Uterine smooth muscle cell (primary cell): ENCODE measurements around the gene COA3. TPM values are rescaled to one million over a fixed set of nuclear protein-coding genes. Genes with fewer than 3 reads are reported as not detected.

Source experiments
- total RNA-seq: library from RNA; depleted of rRNA; stranded (reverse); fragments of >200 nt; gene quantifications from 2 replicates; pipeline ENCODE4 v1.2.3, GENCODE V29; 2014

Gene COA3
- total RNA-seq, result 58.2 and 72.0 TPM in 2 replicates

GRCh38 chr17:42798383-42799380 is at the start of gene COA3, which contains the start of gene CNTD1:
Gene COA3 (minus strand): TSS chr17:42798704. CDS start chr17:42798681, 23 bp downstream.
Gene CNTD1 (plus strand): TSS chr17:42798861. CDS start chr17:42799068, 207 bp downstream.

GRCh38 chr17:42844271-42844670 is 45.8 kb upstream of the COA3 start, which contains the start of gene AOC2:
Gene AOC2 (plus strand): TSS chr17:42844580. CDS start chr17:42844627, 47 bp downstream.

GRCh38 chr17:42832934-42833766 is 34.6 kb upstream of the COA3 start, which contains the start of gene PSME3:
Gene PSME3 (plus strand): TSS chr17:42833397. CDS start chr17:42833632, 235 bp downstream.

GRCh38 chr17:42779936-42780850 is 18.3 kb downstream of the COA3 start, which contains the start of gene WNK4:
Gene WNK4 (plus strand): TSS chr17:42780610. CDS start chr17:42780699, 89 bp downstream.

GRCh38 chr17:42773290-42774035 is 25.0 kb downstream of the COA3 start, which contains the start of gene VPS25:
Gene VPS25 (plus strand): TSS chr17:42773449. CDS start chr17:42773476, 27 bp downstream.

GRCh38 chr17:42760652-42761581 is 37.6 kb downstream of the COA3 start, which contains the start of gene RAMP2:
Gene RAMP2 (plus strand): TSS chr17:42761227. CDS start chr17:42761262, 35 bp downstream.

Other genes with a start within 250 kb of the COA3 start
- gene HSD17B1, start 245.8 kb downstream of the COA3 start, total RNA-seq, result 2.3 and 3.7 TPM in 2 replicates
- 15.1 and 16.3 TPM in 2 replicates for gene COASY, start 236.6 kb downstream of the COA3 start, total RNA-seq
- gene MLX, start 231.6 kb downstream of the COA3 start, total RNA-seq, result 39.9 and 45.2 TPM in 2 replicates
- 6.7 and 20.6 TPM in 2 replicates for gene PSMC3IP, start 221.0 kb downstream of the COA3 start, total RNA-seq
- 44.9 and 55.6 TPM in 2 replicates for gene RETREG3, start 189.3 kb downstream of the COA3 start, total RNA-seq
- gene TUBG1, start 189.0 kb downstream of the COA3 start, total RNA-seq, result 16.4 and 31.3 TPM in 2 replicates
- gene TUBG2, start 139.4 kb downstream of the COA3 start, total RNA-seq, result 7.4 and 11.0 TPM in 2 replicates
- gene PLEKHH3, start 121.7 kb downstream of the COA3 start, total RNA-seq, result 14.6 and 20.4 TPM in 2 replicates
- 3.5 and 5.8 TPM in 2 replicates for gene CCR10, start 116.9 kb downstream of the COA3 start, total RNA-seq
- 45.2 and 52.4 TPM in 2 replicates for gene CNTNAP1, start 116.2 kb downstream of the COA3 start, total RNA-seq
- gene EZH1, start 53.7 kb downstream of the COA3 start, total RNA-seq, result 18.6 and 24.0 TPM in 2 replicates
- gene RAMP2, start 37.5 kb downstream of the COA3 start, total RNA-seq, result 0.37 TPM in 1 of 2 replicates, not detected in the other
- 62.7 and 87.4 TPM in 2 replicates for gene VPS25, start 25.3 kb downstream of the COA3 start, total RNA-seq
- gene WNK4, start 18.1 kb downstream of the COA3 start, total RNA-seq, result 2.9 and 4.3 TPM in 2 replicates
- gene CNTD1, start 157 bp upstream of the COA3 start, total RNA-seq, result 0.37 TPM in 1 of 2 replicates, not detected in the other
- gene BECN1, start 25.6 kb upstream of the COA3 start, total RNA-seq, result 107 and 110 TPM in 2 replicates
- gene PSME3, start 34.7 kb upstream of the COA3 start, total RNA-seq, result 58.4 and 103 TPM in 2 replicates
- gene AOC2, start 45.9 kb upstream of the COA3 start, total RNA-seq, result 0.33 and 0.75 TPM in 2 replicates
- 0.11 and 0.12 TPM in 2 replicates for gene AOC3, start 52.5 kb upstream of the COA3 start, total RNA-seq
- gene G6PC1, start 102.1 kb upstream of the COA3 start, total RNA-seq, result not detected in 2 replicates
- 25.2 and 25.3 TPM in 2 replicates for gene AARSD1, start 165.8 kb upstream of the COA3 start, total RNA-seq
- 0.12 and 0.44 TPM in 2 replicates for gene PTGES3L, start 181.4 kb upstream of the COA3 start, total RNA-seq
- 12.2 and 13.4 TPM in 2 replicates for gene RUNDC1, start 181.9 kb upstream of the COA3 start, total RNA-seq
- gene RPL27, start 199.7 kb upstream of the COA3 start, total RNA-seq, result 858 and 1,281 TPM in 2 replicates
- 26.0 and 32.0 TPM in 2 replicates for gene IFI35, start 208.1 kb upstream of the COA3 start, total RNA-seq
- 179 and 300 TPM in 2 replicates for gene VAT1, start 223.7 kb upstream of the COA3 start, total RNA-seq
- gene RND2, start 226.5 kb upstream of the COA3 start, total RNA-seq, result 0.44 and 0.50 TPM in 2 replicates